HG03159 (cell line): ENCODE data around the gene GDI1.
A peak's percentile ranks its signal among the peaks of the same experiment; 100 is the strongest.

Experiments used
- ATAC-seq: cut with Tn5 transposase; IDR thresholded peaks from one replicate; pipeline ENCODE4 v1.9.1; 2021; ENCODE audit warnings: mild to moderate bottlenecking, moderate library complexity; ENCODE audit not compliant: unreplicated experiment

The GDI1 gene

DNA sequence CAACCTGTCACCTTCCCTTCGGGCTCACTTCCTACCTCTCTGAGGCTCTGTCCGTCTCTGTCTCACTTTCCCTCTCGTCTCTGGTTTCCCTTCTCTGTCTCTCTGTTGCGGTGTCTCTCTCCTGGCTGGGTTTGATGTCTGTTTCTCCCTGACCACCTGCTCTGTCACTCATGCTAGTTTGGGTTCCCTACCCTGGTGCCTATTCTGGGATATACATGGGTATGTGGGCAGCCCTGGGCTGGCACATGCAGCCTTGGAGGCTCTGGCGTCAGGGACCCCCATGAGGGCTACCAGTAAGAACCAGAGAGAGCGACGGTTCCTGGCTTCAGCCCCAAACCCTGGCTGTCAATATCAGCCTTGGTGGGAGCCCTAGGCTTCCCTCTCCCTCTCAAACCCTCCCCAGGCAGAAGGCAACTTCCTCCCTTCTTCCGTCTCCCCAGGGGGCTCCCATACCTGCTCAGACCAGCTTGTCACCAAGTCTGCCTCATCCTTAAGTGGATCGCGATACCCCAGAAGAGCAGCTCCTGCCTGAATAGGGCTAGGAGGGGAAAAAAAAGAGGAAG, 28.2 kb upstream of the GDI1 start:
- ATAC-seq: no peak

- ATAC-seq: no peak
These were observed 27.6 kb upstream of the GDI1 start, which contains the start of gene DNASE1L1 for GRCh38 chrX:154409222-154409871. DNASE1L1 (minus strand) TSS chrX:154409254; CDS start chrX:154405568, 3,686 bp downstream.

DNA sequence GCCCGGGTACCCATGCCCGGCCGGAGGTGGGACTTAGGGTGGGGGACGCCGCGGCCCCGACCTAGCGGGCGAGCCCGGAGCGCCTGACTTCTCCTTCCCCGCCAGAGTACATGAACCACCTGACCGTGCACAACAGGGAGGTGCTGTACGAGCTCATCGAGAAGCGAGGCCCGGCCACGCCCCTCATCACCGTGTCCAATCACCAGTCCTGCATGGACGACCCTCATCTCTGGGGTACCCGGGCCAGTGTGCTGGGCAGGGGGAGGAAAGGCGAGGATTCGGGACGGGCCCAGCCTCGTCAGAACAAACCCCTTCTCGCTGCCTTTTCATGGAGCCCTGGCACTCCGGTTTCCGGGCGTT, 25.0 kb upstream of the GDI1 start:
- no peak for ATAC-seq

DNA sequence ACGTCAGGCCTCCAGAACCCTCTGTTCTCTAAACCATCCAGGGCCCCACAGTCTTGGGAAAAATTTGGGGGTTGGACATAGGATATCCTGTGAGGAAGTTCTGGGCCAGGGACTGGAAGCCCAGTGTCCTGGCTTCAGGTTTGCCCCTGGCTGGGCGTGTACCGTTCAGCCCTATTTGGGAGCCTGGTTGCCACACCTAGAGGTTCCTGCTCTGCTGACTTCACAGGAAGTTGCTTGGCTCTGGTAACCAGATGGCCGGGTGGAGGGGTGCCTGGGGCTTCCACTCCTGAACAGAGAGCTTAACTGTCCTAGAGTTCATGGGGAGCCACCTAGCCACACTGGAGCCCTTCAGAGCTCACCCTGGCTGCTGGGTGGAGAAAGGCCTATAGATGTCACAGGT, 24.5 kb upstream of the GDI1 start:
- no peak for ATAC-seq

DNA sequence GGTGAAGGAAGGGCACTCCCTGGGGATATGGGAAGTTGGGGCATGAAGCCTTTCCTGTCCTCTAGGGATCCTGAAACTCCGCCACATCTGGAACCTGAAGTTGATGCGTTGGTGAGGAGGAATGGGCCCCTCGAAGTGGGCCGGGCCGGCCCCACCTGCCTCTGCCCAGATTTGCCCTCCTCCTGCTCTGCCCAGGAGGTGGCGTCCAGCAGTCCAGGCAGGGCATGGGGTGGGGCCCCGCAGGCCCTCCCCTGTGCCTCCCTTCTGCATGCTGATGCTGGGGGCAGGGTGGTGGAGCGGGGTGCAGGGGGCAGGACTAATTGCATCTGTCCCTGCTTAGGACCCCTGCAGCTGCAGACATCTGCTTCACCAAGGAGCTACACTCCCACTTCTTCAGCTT, 23.8 kb upstream of the GDI1 start:
- no peak for ATAC-seq

DNA sequence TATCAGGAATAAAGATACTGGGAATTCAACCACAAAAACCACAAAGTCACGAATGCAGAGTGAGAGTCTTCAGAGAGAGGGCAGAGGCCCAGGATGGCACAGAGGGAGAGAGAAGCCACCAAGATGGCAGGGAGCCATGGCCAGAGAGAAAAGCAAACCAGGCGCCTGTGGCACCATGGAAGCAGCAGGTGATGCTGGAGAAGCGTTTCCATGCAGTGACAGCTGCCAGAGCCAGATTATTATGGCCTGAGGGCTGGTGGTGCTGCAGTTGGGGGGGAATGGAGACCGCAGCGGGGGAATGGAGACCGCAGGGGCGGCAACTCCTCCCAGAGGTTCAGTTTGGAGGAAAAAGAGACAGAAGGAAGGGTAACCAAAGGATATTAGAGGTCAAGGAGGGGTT, 19.8 kb upstream of the GDI1 start:
- no peak for ATAC-seq

DNA sequence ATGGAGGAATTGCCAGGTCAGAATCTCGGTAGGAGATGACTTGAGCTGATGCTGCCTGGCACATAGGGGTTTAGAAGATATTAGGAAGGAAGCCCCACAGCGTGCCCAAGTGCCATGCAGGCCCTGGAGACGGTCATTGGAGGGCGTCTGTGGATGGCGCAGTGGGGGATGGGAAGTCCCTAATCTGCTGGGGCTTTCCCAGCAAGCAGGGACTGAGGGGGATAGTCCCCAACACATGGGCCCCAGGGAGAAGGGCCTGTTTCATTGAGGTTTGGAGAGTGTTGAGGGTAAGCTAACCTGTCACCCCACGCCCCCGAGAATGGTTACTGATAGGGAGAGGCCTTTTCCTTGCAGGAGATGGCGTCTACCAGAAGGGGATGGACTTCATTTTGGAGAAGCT, 17.8 kb upstream of the GDI1 start:
- ATAC-seq: no peak

- ATAC-seq: no peak
These were observed 17.1 kb upstream of the GDI1 start for GRCh38 chrX:154419688-154420401.

DNA sequence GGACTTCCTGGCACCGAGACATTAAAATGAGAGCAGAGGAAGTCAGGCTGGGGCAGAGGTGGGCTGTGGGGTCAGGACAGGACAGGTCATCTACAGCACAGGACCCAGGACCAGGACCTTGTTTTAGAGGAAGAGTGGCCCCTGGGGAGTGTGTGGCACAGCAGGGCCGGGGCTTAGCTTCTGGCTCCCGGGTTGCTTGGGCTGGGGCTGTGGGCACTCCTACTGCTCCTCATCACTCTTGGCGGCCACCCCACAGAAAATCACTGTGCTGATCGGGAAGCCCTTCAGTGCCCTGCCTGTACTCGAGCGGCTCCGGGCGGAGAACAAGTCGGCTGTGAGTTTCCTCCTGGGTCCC, 16.6 kb upstream of the GDI1 start:
- ATAC-seq: no peak

- ATAC-seq: no peak
These were observed 9.8 kb upstream of the GDI1 start for GRCh38 chrX:154426916-154427770.

GRCh38 chrX:154428176-154429171, 8.5 kb upstream of the GDI1 start, which contains the start of gene ATP6AP1:
ATP6AP1 (plus strand) TSS chrX:154428677; CDS start chrX:154428693, 16 bp downstream.
- ATAC-seq: peak; percentile 95

DNA sequence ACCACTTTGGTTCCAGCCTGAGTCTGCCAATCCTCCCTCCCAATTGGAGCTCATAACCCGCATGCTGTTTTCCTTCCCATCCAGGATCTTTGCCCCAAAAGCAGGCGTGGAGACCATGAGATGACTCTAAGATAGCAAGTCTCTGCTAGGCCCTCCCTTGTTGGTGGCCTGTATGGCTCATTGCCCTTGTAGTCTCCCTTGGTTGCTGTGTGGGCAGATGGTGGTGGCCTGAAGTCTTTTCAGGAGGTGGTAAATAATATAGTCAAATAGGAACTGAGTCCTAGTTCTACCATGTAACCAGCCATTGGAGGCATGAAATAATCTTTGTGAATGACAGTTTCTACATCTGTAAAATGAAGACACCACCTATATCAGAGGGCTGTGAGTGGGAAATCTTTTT, 7.2 kb upstream of the GDI1 start:
- no peak for ATAC-seq

DNA sequence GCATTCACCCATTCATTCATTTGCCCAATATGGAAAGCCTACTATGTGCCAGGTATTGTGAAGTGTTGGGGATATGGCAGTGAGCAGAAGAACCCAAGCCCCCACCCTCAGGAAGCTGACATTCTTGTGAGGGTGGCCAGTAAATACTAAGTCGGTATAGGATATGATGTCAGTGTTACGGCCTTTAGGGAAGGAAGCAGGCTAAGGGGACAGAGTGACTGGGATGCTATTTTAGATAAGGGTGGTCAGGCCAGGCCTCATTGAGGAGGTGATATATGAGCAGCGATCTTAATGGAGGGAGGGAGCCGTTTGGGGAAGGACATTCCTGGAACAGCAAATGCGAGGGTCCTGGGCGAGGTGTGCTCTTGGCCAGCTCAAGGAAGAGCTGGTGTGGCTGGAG, 6.5 kb upstream of the GDI1 start:
- no peak for ATAC-seq

DNA sequence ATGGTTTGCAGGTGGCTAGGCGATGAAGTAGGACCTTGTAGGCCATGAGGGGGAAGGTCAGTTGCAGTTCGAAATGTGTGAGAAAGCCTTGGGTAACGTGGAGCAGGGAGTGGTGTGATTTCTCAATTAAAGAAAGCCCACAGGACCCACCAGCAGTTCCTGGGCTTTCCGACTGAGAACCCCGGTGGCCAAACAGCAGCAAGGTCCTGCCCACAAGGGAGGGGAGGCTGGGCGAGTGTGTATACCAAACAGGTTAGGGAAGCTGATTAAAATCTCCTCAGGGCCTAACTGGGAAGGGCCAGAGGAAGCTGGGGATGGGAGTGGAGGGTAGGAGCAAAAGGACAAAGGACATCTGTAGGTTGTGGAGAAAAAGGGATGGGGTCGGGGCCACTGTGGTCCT, 6.0 kb upstream of the GDI1 start:
- no peak for ATAC-seq

- ATAC-seq: no peak
These were observed 5.6 kb upstream of the GDI1 start for GRCh38 chrX:154431341-154431740.

- ATAC-seq: no peak
These were observed 4.7 kb upstream of the GDI1 start for GRCh38 chrX:154432210-154432609.

DNA sequence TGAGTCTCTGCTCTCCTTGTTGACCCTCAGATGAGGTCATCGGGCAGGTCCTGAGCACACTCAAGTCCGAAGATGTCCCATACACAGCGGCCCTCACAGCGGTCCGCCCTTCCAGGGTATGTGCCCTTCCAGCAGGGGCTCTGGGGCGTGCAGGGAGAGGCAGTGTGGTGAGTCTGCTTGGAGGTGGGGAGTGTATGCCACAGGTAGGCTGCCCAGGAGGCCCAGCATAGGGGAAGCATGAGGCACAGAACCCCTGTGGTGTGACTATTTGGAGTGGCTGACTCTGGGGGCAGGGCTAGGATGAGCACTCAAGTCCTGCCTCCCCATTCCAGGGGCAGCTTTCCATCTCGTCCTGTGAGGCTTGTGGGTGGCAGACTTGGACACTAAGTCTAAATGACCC, 3.3 kb upstream of the GDI1 start:
- no peak for ATAC-seq

DNA sequence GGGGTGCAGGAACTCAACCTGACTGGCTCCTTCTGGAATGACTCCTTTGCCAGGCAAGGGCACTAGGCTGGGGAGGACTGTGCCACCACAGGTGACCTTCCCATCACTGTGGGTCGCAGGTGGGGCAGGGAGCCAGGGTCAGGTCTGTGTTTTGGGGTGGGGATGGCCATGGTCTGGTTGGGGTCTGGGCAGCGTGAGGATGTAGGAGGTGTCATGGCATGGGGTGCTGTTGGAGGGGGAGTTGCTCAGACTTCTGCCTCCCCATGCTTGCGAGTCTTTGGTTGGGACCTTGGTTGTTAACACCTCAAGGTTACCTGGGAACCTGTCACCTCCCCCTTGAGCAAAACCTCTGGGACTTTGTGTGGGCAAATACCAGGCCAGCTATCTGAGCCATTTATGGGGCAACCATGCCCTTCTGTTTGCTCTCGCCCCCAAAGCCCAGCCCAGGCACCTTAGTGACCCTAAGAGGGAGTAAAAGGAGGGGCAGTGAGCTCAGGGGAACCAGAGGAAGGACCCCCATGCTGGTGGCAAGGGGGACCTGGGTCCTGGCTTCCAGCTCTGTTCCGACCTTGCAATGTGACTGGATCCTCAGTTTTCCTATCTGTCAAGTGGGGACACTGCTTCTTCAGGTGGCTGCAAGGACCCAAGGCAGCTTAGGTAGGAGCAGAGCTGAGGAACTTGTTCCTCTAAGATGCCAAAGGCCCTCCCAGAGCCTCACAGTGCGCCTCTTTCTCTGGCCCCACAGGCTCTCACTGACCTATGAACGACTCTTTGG, 2.4 kb upstream of the GDI1 start:
- ATAC-seq: no peak

DNA sequence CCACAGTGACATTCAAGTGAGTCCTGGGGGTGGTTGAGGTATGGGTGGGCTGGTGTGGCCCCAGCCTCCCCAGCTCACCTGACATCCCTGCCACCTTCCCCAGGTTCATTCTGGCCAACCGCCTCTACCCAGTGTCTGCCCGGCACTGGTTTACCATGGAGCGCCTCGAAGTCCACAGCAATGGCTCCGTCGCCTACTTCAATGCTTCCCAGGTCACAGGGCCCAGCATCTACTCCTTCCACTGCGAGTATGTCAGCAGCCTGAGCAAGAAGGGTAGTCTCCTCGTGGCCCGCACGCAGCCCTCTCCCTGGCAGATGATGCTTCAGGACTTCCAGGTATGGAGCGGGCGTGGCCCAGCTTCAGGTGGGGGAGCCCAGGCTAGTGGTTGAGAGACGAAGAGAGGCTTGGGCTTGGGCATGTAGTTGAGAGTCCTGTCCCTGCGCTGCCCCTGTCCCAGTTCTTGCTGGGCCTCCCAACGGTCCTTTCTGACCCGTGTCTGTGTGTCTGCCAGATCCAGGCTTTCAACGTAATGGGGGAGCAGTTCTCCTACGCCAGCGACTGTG, 1.7 kb upstream of the GDI1 start:
- ATAC-seq: no peak
